A549 (cell line): ENCODE measurements around the gene BOC. TPM values are rescaled to one million over a fixed set of nuclear protein-coding genes. Genes with fewer than 3 reads are reported as not detected.

Source experiments
- ATAC-seq, 2 experiments: fragments of 200-7000 bp in 1 of 2; fragments of >200 bp in 1 of 2; cut with Nextera tagmentation in 1 of 2; cut with Tn5 transposase in 1 of 2; 3 replicates each; pipeline versions ENCODE4 v1.8.0 to v1.9.1; 2018 to 2020; ENCODE audit warnings: mild to moderate bottlenecking in 1 of 2, moderate library complexity in 1 of 2
- CTCF ChIA-PET: fragments of 300-600 bp; sonication (Branson Sonifier 250); formaldehyde crosslinking; extraction: SDS; loops from one replicate; lab custom pipeline; 2021; ENCODE audit warnings: antibody characterized with exemption, inconsistent platforms; lab: Yijun Ruan, JAX
- POLR2A ChIA-PET: fragments of 350-600 bp; formaldehyde crosslinking; extraction: SDS; loops from one replicate; lab custom pipeline; 2021; ENCODE audit warnings: antibody characterized with exemption, inconsistent platforms; lab: Yijun Ruan, JAX
- DNase-seq, 2 experiments: peaks; one replicate each; pipeline versions ENCODE4 v3.0.0 to v3.0.0-alpha.2; 2011 to 2016; ENCODE audit warnings: low read depth in 1 of 2, low spot score in 1 of 2
- FAIRE-seq: peaks from 2 replicates; lab custom pipeline; 2011; peaks lifted over from hg19 to GRCh38; lab: Jason Lieb, UNC
- H3K27ac ChIP-seq, 2 experiments: fragments of >200 bp; sonication (Bioruptor Twin); formaldehyde crosslinking; 3 replicates each; pipeline ENCODE4 v1.5.1; 2016 to 2017
- H3K4me1 ChIP-seq: fragments of >200 bp; sonication (Bioruptor Twin); formaldehyde crosslinking; 3 replicates; pipeline ENCODE4 v1.6.1; 2016
- H3K4me2 ChIP-seq: fragments of >200 bp; sonication (Bioruptor Twin); formaldehyde crosslinking; 3 replicates; pipeline ENCODE4 v1.6.1; 2016
- H3K4me3 ChIP-seq: fragments of >200 bp; sonication (Bioruptor Twin); formaldehyde crosslinking; 3 replicates; pipeline ENCODE4 v1.5.1; 2016
- H3K9me3 ChIP-seq: fragments of >200 bp; sonication (Bioruptor Twin); formaldehyde crosslinking; 3 replicates; pipeline ENCODE4 v1.6.1; 2016
- BHLHE40 ChIP-seq: IDR thresholded peaks from 2 replicates; pipeline ENCODE4 v1.6.1; 2012; ENCODE audit warnings: low read depth, low read length, inconsistent platforms
- CBX8 ChIP-seq: fragments of 200-600 bp; sonication (generic); IDR thresholded peaks from 2 replicates; pipeline ENCODE4 v1.6.1; 2016
- EP300 ChIP-seq, 2 experiments: fragments of >200 bp; sonication (Bioruptor Twin); formaldehyde crosslinking; IDR thresholded peaks; 2 replicates in 1 of 2; 3 replicates in 1 of 2; pipeline ENCODE4 v1.6.1; 2016 to 2017
- ESRRA ChIP-seq: fragments of 150-350 bp; IDR thresholded peaks from 2 replicates; pipeline ENCODE4 v1.6.1; 2014; ENCODE audit warnings: mild to moderate bottlenecking, low read length, borderline replicate concordance
- FOSB ChIP-seq: fragments of 250-450 bp; sonication (Bioruptor Pico); IDR thresholded peaks from 2 replicates; pipeline ENCODE4 v1.5.0; 2020; ENCODE audit warnings: mild to moderate bottlenecking, moderate library complexity
- FOSL2 ChIP-seq, 2 experiments: fragments of 450-650 bp in 1 of 2; fragments of >200 bp in 1 of 2; sonication (Bioruptor Twin) in 1 of 2; formaldehyde crosslinking; IDR thresholded peaks; 2 replicates each; pipeline versions ENCODE4 v1.5.0 to v1.6.1; 2016 to 2020; ENCODE audit warnings: mild to moderate bottlenecking in 1 of 2, moderate library complexity in 1 of 2
- FOXS1 ChIP-seq: fragments of 250-450 bp; sonication (Bioruptor Pico); IDR thresholded peaks from 2 replicates; pipeline ENCODE4 v1.5.0; 2020; ENCODE audit warnings: mild to moderate bottlenecking, moderate library complexity
- HOXB13 ChIP-seq: fragments of 250-450 bp; sonication (Bioruptor Pico); IDR thresholded peaks from 2 replicates; pipeline ENCODE4 v1.5.0; 2020; ENCODE audit warnings: low read depth, mild to moderate bottlenecking, moderate library complexity
- JUN ChIP-seq, 2 experiments: fragments of >200 bp; sonication (Bioruptor Twin); formaldehyde crosslinking; IDR thresholded peaks; 2 replicates in 1 of 2; 3 replicates in 1 of 2; pipeline ENCODE4 v1.6.1; 2016 to 2017
- JUNB ChIP-seq: fragments of >200 bp; sonication (Bioruptor Twin); formaldehyde crosslinking; IDR thresholded peaks from 2 replicates; pipeline ENCODE4 v1.6.1; 2016
- MAZ ChIP-seq: fragments of 150-350 bp; IDR thresholded peaks from 2 replicates; pipeline ENCODE4 v1.6.1; 2014; ENCODE audit warnings: antibody characterized with exemption, low read depth, low read length, borderline replicate concordance
- MYC ChIP-seq: IDR thresholded peaks from 2 replicates; pipeline ENCODE4 v1.6.1; 2012; ENCODE audit warnings: mild to moderate bottlenecking, inconsistent platforms, low read length, improper control_type of control experiment, borderline replicate concordance
- NFE2L2 ChIP-seq: fragments of 150-350 bp; conservative IDR thresholded peaks from 2 replicates; pipeline ENCODE4 v1.6.1; 2014; ENCODE audit warnings: low read length
- NR3C1 ChIP-seq: fragments of >200 bp; sonication (Bioruptor Twin); formaldehyde crosslinking; IDR thresholded peaks from 3 replicates; pipeline ENCODE4 v1.6.1; 2017
- PHF8 ChIP-seq: fragments of 200-600 bp; sonication (generic); IDR thresholded peaks from 2 replicates; pipeline ENCODE4 v1.6.1; 2016; ENCODE audit warnings: low read depth, mild to moderate bottlenecking, antibody characterized with exemption, moderate library complexity, borderline replicate concordance
- POLR2A ChIP-seq: IDR thresholded peaks from 2 replicates; pipeline ENCODE4 v1.6.1; 2012; ENCODE audit warnings: mild to moderate bottlenecking, low read length
- POLR2AphosphoS2 ChIP-seq: conservative IDR thresholded peaks from 2 replicates; pipeline ENCODE4 v1.6.1; 2012; ENCODE audit warnings: low read length, improper control_type of control experiment, inconsistent platforms
- RAD21 ChIP-seq, 2 experiments: fragments of >200 bp in 1 of 2; sonication (Bioruptor Twin) in 1 of 2; formaldehyde crosslinking in 1 of 2; IDR thresholded peaks in 1 of 2; conservative IDR thresholded peaks in 1 of 2; 2 replicates in 1 of 2; 3 replicates in 1 of 2; pipeline ENCODE4 v1.6.1; 2012 to 2018; ENCODE audit warnings: inconsistent platforms in 1 of 2
- RCOR1 ChIP-seq: fragments of 150-350 bp; IDR thresholded peaks from 2 replicates; pipeline ENCODE4 v1.6.1; 2014; ENCODE audit warnings: antibody characterized with exemption, low read length, low read depth
- RNF2 ChIP-seq: fragments of 200-600 bp; sonication (generic); IDR thresholded peaks from 2 replicates; pipeline ENCODE4 v1.6.1; 2016; ENCODE audit warnings: low read depth, mild to moderate bottlenecking, antibody characterized with exemption, moderate library complexity, borderline replicate concordance
- SMC3 ChIP-seq: fragments of >200 bp; sonication (Bioruptor Twin); formaldehyde crosslinking; IDR thresholded peaks from 3 replicates; pipeline ENCODE4 v1.6.1; 2018; ENCODE audit warnings: inconsistent platforms
- ZC3H11A ChIP-seq: fragments of 450-650 bp; IDR thresholded peaks from 2 replicates; pipeline ENCODE4 v1.6.1; 2014; ENCODE audit warnings: antibody characterized with exemption, mild to moderate bottlenecking
- ZNF302 ChIP-seq: fragments of 250-450 bp; sonication (Bioruptor Pico); IDR thresholded peaks from 2 replicates; pipeline ENCODE4 v1.9.0; 2021; ENCODE audit warnings: inconsistent platforms, mild to moderate bottlenecking, moderate library complexity
- WGBS: methylation state at CpG from one replicate; pipeline ENCODE4 v1.1.6; 2017; ENCODE audit errors: missing lambda C conversion rate; 5-methylcytosine and 5-hydroxymethylcytosine counted together
- polyA plus RNA-seq, 4 experiments: library from polyadenylated mRNA; depleted of rRNA in 3 of 4; stranded (reverse); fragments of >200 nt; fragmentation: RNase III in 1 of 4; extraction: RNeasy Plus Mini Kit Qiagen cat#74134 plus additional on column Dnase treatment in 1 of 4; gene quantifications; 2 replicates in 3 of 4; 3 replicates in 1 of 4; pipeline ENCODE4 v1.2.3, GENCODE V29; 2011 to 2017
- TF ChIP-seq, protein P1 (sequence below): fragments of >200 bp; sonication (Bioruptor Twin); formaldehyde crosslinking; IDR thresholded peaks from 3 replicates; pipeline ENCODE4 v1.5.1; 2016
- TF ChIP-seq, protein P2 (sequence below): IDR thresholded peaks from 2 replicates; pipeline ENCODE4 v1.6.1; 2012
- TF ChIP-seq, protein P3 (sequence below): IDR thresholded peaks from 2 replicates; pipeline ENCODE4 v1.6.1; 2012; ENCODE audit warnings: low read depth, borderline replicate concordance
- TF ChIP-seq, protein P4 (sequence below): IDR thresholded peaks from 2 replicates; pipeline ENCODE4 v1.6.1; 2012
- TF ChIP-seq, protein P5 (sequence below): fragments of >200 bp; sonication (Bioruptor Twin); formaldehyde crosslinking; IDR thresholded peaks from 2 replicates; pipeline ENCODE4 v1.6.1; 2016

BOC gene
- polyA plus RNA-seq, 2 of the 4 experiments (the other 2 are of a cell fraction): 4.0 TPM

DNA sequence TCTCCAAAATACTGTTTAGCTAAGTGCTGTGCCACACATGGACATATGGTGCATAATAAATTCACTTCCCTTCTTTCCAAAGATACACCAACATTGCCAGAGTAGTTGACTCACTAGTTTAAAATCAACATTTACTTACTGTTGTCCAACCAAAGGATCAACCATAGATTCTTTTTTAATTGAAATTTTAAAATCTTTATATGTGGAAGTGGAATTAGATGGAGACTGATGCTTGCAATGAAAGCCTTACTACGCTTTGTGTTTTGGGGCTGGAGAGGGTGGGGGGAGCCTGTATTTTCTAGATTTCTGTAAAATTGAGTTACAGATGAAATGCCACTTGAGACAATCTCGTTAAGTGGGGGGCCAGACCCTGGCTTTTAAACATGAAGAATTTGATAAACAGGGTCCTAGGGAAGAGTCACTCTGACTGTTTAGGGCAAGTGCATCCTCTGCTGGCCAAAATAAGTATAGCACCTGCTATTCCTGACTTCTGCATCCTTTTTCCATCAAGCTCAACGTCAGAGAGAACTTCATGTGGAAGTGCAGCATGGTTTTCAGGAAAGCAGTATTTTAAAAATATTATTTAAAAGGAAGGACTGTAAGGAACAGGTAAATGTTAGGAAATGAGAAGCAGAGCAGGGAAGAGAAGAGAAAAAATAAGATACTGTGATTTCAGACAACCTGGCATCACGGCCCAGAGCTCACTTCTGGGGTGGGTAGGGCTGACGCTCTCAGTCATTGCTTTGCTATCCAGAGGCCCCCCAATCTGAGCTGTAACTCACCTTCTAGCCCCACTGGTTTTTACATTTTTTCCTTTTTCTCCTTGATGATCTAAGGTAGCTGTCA lies 76.7 kb downstream of the BOC start:
- H3K4me2 ChIP-seq: peak overlapping the region; percentile 50
- H3K4me1 ChIP-seq: peaks cover 25% of the 10 kb centered on the region
- ATAC-seq: peak; percentile 55 to 77
- TF ChIP-seq ZNF302 (CRISPR knock-in tag) (no peak), MAZ (no peak), SMC3 (peak; percentile 98), POLR2A (no peak), BHLHE40 (no peak), JUNB (no peak), NR3C1 (no peak), FOSB (no peak), RAD21 (conservative IDR thresholded peaks at IDR 0.05 in 1 of 2, IDR thresholded peaks at IDR 0.05 in 1 of 2) (peak; percentile 98 to 99)
- TF ChIP-seq, protein P1, sequence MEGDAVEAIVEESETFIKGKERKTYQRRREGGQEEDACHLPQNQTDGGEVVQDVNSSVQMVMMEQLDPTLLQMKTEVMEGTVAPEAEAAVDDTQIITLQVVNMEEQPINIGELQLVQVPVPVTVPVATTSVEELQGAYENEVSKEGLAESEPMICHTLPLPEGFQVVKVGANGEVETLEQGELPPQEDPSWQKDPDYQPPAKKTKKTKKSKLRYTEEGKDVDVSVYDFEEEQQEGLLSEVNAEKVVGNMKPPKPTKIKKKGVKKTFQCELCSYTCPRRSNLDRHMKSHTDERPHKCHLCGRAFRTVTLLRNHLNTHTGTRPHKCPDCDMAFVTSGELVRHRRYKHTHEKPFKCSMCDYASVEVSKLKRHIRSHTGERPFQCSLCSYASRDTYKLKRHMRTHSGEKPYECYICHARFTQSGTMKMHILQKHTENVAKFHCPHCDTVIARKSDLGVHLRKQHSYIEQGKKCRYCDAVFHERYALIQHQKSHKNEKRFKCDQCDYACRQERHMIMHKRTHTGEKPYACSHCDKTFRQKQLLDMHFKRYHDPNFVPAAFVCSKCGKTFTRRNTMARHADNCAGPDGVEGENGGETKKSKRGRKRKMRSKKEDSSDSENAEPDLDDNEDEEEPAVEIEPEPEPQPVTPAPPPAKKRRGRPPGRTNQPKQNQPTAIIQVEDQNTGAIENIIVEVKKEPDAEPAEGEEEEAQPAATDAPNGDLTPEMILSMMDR: peak; percentile 98
- TF ChIP-seq, protein P2, sequence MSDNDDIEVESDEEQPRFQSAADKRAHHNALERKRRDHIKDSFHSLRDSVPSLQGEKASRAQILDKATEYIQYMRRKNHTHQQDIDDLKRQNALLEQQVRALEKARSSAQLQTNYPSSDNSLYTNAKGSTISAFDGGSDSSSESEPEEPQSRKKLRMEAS: 0 out of 2 replicates have a peak, but pooled peaks have one; percentile 15
- no peak overlapping the region for H3K4me3 ChIP-seq
- H3K9me3 ChIP-seq: no peaks in the 10 kb centered on the region
- POLR2A ChIA-PET: interaction anchor here (0.6 to 1.1 kb wide), 2 partner anchors 175 to 646 kb away, joined by 4 to 5 read pairs; no protein-coding TSS in a partner anchor
- peak overlapping the region; percentile 74 to 89 for H3K27ac ChIP-seq
- FAIRE-seq: peak; percentile 87
- WGBS: 58% methylated on average over 5 of the region's 5 CpGs
- DNase-seq: peak; percentile 58 to 74
- CTCF ChIA-PET: interaction anchor here (0.6 to 6.5 kb wide), 77 partner anchors 9 to 1421 kb away, joined by 3 to 130 read pairs (median 4); no protein-coding TSS in a partner anchor

DNA sequence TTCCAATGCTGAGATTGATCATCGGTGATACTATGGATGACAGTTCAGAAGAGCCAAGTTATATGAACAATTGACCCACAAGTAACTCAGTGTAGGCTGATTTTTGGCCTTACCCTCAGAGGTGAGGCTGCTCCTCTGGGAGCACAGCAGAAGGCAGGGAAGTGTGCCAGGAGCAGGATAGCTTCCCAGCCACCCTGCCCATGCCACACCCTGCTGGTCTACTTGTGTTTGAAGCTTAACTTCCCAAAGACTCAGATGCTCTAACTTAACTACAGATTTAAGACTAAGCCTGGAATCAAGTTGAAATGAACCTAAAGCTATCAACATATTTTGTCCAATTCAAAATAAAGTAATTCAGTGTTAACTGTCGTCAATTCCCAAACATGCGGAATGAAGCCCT lies 77.5 kb downstream of the BOC start:
- ATAC-seq: no peak
- POLR2A ChIA-PET: no interaction called here

DNA sequence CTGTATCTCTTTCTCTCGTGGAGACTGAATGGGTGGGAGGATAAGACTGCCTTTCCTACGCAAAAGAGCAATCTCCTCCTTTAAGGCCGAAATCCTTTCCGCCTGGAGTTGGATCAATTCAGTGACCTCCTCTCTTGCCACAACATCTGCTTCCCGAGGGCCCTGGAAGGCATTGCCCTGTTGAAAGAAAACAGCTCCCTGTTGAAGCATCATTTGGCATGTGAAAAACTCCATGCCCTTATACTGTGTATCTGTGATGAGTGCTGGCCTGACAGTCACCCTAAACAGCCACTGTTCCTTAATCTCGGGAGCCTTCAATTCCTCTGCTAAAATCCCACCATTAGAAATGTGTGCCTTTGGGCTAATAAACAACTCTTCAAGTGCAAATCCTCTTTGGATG lies 80.2 kb downstream of the BOC start:
- POLR2A ChIA-PET: no interaction called here

More for the DNA sequence above, 77.5 kb downstream of the BOC start:
- peaks cover 25% of the 10 kb centered on the region for H3K4me1 ChIP-seq
- no peak overlapping the region for H3K4me2 ChIP-seq
- 91% methylated on average over 3 of the region's 3 CpGs for WGBS
- FAIRE-seq (no peak), DNase-seq (no peak)
- H3K27ac ChIP-seq: 0 out of 6 replicates have a peak overlapping the region, but pooled peaks of 1 of the 2 experiments have one; percentile 89
- CTCF ChIA-PET: interaction anchor here (0.6 to 6.5 kb wide), 56 partner anchors 8 to 1422 kb away, joined by 3 to 130 read pairs (median 5); no protein-coding TSS in a partner anchor
- TF ChIP-seq PHF8 (no peak), FOXS1 (CRISPR knock-in tag) (no peak), NFE2L2 (no peak)
- TF ChIP-seq, protein P2: no peak
- no peak overlapping the region for H3K4me3 ChIP-seq
- no peaks in the 10 kb centered on the region for H3K9me3 ChIP-seq

More for the DNA sequence above, 80.2 kb downstream of the BOC start:
- ATAC-seq (no peak), DNase-seq (no peak), FAIRE-seq (no peak)
- Histone ChIP-seq H3K4me1 (peaks cover 21% of the 10 kb centered on the region), H3K4me2 (no peak overlapping the region), H3K4me3 (no peak overlapping the region), H3K27ac (no peak overlapping the region), H3K9me3 (no peaks in the 10 kb centered on the region)
- no peak for TF ChIP-seq MYC
- no peak for TF ChIP-seq POLR2AphosphoS2
- TF ChIP-seq ESRRA: no peak
- TF ChIP-seq FOSL2 (IDR thresholded peaks at IDR 0.05): no peak
- TF ChIP-seq FOSL2 (CRISPR knock-in tag; IDR thresholded peaks at IDR 0.05): no peak
- TF ChIP-seq, protein P3, sequence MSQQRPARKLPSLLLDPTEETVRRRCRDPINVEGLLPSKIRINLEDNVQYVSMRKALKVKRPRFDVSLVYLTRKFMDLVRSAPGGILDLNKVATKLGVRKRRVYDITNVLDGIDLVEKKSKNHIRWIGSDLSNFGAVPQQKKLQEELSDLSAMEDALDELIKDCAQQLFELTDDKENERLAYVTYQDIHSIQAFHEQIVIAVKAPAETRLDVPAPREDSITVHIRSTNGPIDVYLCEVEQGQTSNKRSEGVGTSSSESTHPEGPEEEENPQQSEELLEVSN: no peak
- TF ChIP-seq FOSB: no peak
- no peak for TF ChIP-seq RCOR1
- TF ChIP-seq EP300 (IDR thresholded peaks at IDR 0.05): no peak
- no peak for TF ChIP-seq PHF8
- TF ChIP-seq, protein P4, sequence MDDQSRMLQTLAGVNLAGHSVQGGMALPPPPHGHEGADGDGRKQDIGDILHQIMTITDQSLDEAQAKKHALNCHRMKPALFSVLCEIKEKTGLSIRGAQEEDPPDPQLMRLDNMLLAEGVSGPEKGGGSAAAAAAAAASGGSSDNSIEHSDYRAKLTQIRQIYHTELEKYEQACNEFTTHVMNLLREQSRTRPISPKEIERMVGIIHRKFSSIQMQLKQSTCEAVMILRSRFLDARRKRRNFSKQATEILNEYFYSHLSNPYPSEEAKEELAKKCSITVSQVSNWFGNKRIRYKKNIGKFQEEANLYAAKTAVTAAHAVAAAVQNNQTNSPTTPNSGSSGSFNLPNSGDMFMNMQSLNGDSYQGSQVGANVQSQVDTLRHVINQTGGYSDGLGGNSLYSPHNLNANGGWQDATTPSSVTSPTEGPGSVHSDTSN: no peak
- no peak for TF ChIP-seq SMC3
- no peak for TF ChIP-seq RNF2
- TF ChIP-seq HOXB13 (CRISPR knock-in tag): no peak
- TF ChIP-seq, protein P5, sequence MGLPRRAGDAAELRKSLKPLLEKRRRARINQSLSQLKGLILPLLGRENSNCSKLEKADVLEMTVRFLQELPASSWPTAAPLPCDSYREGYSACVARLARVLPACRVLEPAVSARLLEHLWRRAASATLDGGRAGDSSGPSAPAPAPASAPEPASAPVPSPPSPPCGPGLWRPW: no peak
- no peak for TF ChIP-seq ZC3H11A
- no peak for TF ChIP-seq CBX8
- TF ChIP-seq JUN (IDR thresholded peaks at IDR 0.05): no peak
- CTCF ChIA-PET: interaction anchor here (0.9 to 1.9 kb wide), 2 partner anchors 156 to 649 kb away, joined by 3 to 9 read pairs; no protein-coding TSS in a partner anchor
- 83% methylated on average over 6 of the region's 6 CpGs for WGBS
